Trophoblast cell (in vitro differentiated cells and primary cell): Measurements from ENCODE around the gene SEC22A.

Source experiments
- DNase-seq, 2 donors: peaks; one replicate each; pipeline ENCODE4 v3.0.0-alpha.2; 2016
- H2AFZ ChIP-seq: 2 replicates; pipeline ENCODE4 v1.6.1; 2013; ENCODE audit warnings: low read length, moderate library complexity, mild to moderate bottlenecking; ENCODE audit not compliant: insufficient read depth, poor library complexity
- H2AK5ac ChIP-seq: 2 replicates; pipeline ENCODE4 v1.6.1; 2013; ENCODE audit warnings: mild to moderate bottlenecking, low read length
- H2BK120ac ChIP-seq: 2 replicates; pipeline ENCODE4 v1.6.1; 2013; ENCODE audit warnings: low read length, mild to moderate bottlenecking, moderate library complexity; ENCODE audit not compliant: insufficient read depth, poor library complexity
- H2BK12ac ChIP-seq: 2 replicates; pipeline ENCODE4 v1.6.1; 2013; ENCODE audit warnings: mild to moderate bottlenecking, low read length, moderate library complexity
- H2BK5ac ChIP-seq: 2 replicates; pipeline ENCODE4 v1.6.1; 2013; ENCODE audit warnings: low read length, low read depth, moderate library complexity, mild to moderate bottlenecking; ENCODE audit not compliant: poor library complexity
- H3K14ac ChIP-seq: 2 replicates; pipeline ENCODE4 v1.6.1; 2013; ENCODE audit warnings: mild to moderate bottlenecking, low read length
- H3K18ac ChIP-seq: 2 replicates; pipeline ENCODE4 v1.6.1; 2013; ENCODE audit warnings: mild to moderate bottlenecking, low read length
- H3K23ac ChIP-seq: 2 replicates; pipeline ENCODE4 v1.6.1; 2013; ENCODE audit warnings: low read length
- H3K27ac ChIP-seq: 2 replicates; pipeline ENCODE4 v1.5.1; 2013; ENCODE audit warnings: low read depth, mild to moderate bottlenecking, inconsistent platforms, low read length, moderate library complexity
- H3K27me3 ChIP-seq: 2 replicates; pipeline ENCODE4 v1.6.1; 2013; ENCODE audit warnings: inconsistent platforms, mild to moderate bottlenecking, low read length, moderate library complexity; ENCODE audit not compliant: insufficient read depth
- H3K36me3 ChIP-seq, 2 experiments: 1 replicate in 1 of 2; 2 replicates in 1 of 2; pipeline ENCODE4 v1.6.1; 2013; ENCODE audit warnings: low read length in 2 of 2, mild to moderate bottlenecking in 2 of 2, moderate library complexity in 1 of 2; ENCODE audit not compliant: insufficient read depth in 2 of 2, control insufficient read depth in 1 of 2
- H3K4ac ChIP-seq: 2 replicates; pipeline ENCODE4 v1.6.1; 2013; ENCODE audit warnings: low read depth, mild to moderate bottlenecking, low read length, moderate library complexity
- H3K4me1 ChIP-seq, 2 experiments: 1 replicate in 1 of 2; 2 replicates in 1 of 2; pipeline ENCODE4 v1.6.1; 2013; ENCODE audit warnings: low read length in 2 of 2, mild to moderate bottlenecking in 2 of 2, moderate library complexity in 1 of 2; ENCODE audit not compliant: insufficient read depth in 2 of 2, control insufficient read depth in 1 of 2
- H3K4me2 ChIP-seq: 2 replicates; pipeline ENCODE4 v1.6.1; 2013; ENCODE audit warnings: inconsistent platforms, mild to moderate bottlenecking, low read length, moderate library complexity
- H3K4me3 ChIP-seq: 2 replicates; pipeline ENCODE4 v1.5.1; 2013; ENCODE audit warnings: mild to moderate bottlenecking, low read depth, low read length, inconsistent platforms
- H3K79me1 ChIP-seq: one replicate; pipeline ENCODE4 v1.6.1; 2013; ENCODE audit warnings: low read length
- H3K79me2 ChIP-seq: 2 replicates; pipeline ENCODE4 v1.6.1; 2013; ENCODE audit warnings: low read length, mild to moderate bottlenecking; ENCODE audit not compliant: control insufficient read depth, insufficient read depth, poor library complexity
- H3K9ac ChIP-seq: 2 replicates; pipeline ENCODE4 v1.6.1; 2013; ENCODE audit warnings: mild to moderate bottlenecking, low read length
- H3K9me3 ChIP-seq: 2 replicates; pipeline ENCODE4 v1.6.1; 2013; ENCODE audit warnings: low read depth, mild to moderate bottlenecking, control low read depth, inconsistent platforms, low read length; ENCODE audit not compliant: insufficient read depth
- H4K12ac ChIP-seq: 2 replicates; pipeline ENCODE4 v1.6.1; 2013; ENCODE audit warnings: low read depth, mild to moderate bottlenecking, low read length, moderate library complexity
- H4K8ac ChIP-seq: 2 replicates; pipeline ENCODE4 v1.6.1; 2013; ENCODE audit warnings: low read depth, mild to moderate bottlenecking, low read length, moderate library complexity
- H4K91ac ChIP-seq: one replicate; pipeline ENCODE4 v1.6.1; 2013; ENCODE audit warnings: low read depth, mild to moderate bottlenecking, low read length, moderate library complexity
- WGBS: extraction: QIAGEN DNeasy Blood & Tissue Kit; methylation state at CpG from one replicate; pipeline ENCODE4 v1.1.7; 2013; ENCODE audit warnings: missing lambda C conversion rate; ENCODE audit not compliant: insufficient read length, insufficient coverage; ENCODE audit errors: extremely low coverage; 5-methylcytosine and 5-hydroxymethylcytosine counted together

The SEC22A gene

DNA sequence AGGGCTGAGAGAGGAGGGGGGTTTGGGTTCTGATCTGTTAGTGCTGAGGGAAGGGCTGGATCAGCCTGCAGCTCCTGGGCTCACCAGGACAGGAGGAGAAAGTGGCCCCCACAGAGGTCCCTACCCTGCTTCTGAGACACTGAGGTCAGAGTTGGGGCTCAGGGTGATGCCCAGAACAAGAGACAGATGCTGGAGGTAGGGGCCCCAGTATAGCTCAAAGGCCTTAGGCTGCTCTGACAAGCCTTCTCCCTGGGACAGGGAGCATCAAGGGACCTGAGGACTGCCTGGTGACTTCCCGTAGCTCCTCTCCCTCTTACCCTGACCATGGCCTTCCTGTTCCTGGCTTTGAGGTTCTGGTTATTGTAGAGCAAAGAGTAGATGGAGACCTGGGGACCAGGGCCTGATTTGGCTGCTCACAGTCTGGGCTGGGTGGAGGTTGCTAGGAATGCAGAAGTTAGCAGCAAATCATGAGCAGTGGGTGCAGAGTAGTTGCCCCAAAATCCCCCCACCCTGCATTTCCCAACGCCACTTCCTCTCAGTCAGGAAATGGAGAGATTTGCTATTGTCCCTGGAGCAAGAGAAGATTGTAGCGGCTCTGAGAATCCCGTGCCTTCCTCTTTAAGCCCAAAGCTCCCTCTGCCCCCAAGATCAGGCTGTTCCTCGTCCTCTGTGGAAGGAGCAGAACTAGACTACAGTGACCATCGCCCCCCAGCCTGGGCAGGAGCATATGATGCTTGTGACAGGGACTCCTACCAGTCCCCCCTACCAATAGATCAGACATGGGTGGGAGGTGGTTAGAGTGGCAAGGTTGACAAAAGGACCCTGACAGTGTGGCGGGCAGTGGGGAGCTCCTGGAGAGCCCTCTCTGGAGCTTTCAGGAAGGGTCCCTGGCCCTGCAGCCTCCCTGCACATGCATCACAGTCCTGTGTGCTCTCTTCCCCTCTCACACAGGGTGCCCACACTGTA is 47.4 kb upstream of the SEC22A start:
- no peak overlapping the region for H3K4me2 ChIP-seq
- no peaks in the 10 kb centered on the region for H3K79me1 ChIP-seq
- H3K36me3 ChIP-seq, result peaks cover 73 to 75% of the 10 kb centered on the region in 2 experiments
- H2BK120ac ChIP-seq, result no peak overlapping the region
- no peaks in the 10 kb centered on the region for H3K79me2 ChIP-seq
- H3K27me3 ChIP-seq, result no peaks in the 10 kb centered on the region
- H4K12ac ChIP-seq, result no peak overlapping the region
- no peaks in the 10 kb centered on the region for H3K4me1 ChIP-seq
- no peak overlapping the region for H3K4me3 ChIP-seq
- no peak overlapping the region for H3K18ac ChIP-seq
- H2AFZ ChIP-seq, result no peak overlapping the region
- H2BK12ac ChIP-seq, result no peak overlapping the region
- no peak overlapping the region for H2AK5ac ChIP-seq
- no peak overlapping the region for H3K9ac ChIP-seq
- H2BK5ac ChIP-seq, result no peak overlapping the region
- DNase-seq, result no peak
- H3K27ac ChIP-seq, result no peak overlapping the region
- no CpG with 5 or more reads among the region's 7 CpGs for WGBS
- H4K8ac ChIP-seq, result no peak overlapping the region
- H3K4ac ChIP-seq, result no peak overlapping the region
- no peak overlapping the region for H3K14ac ChIP-seq
- no peak overlapping the region for H4K91ac ChIP-seq
- H3K23ac ChIP-seq, result no peak overlapping the region
- no peaks in the 10 kb centered on the region for H3K9me3 ChIP-seq

- Histone ChIP-seq H4K12ac (no peak overlapping the region), H3K9me3 (no peaks in the 10 kb centered on the region), H2AFZ (no peak overlapping the region), H2AK5ac (no peak overlapping the region), H2BK5ac (no peak overlapping the region), H2BK120ac (no peak overlapping the region), H3K27me3 (no peaks in the 10 kb centered on the region), H3K23ac (no peak overlapping the region), H3K4me2 (no peak overlapping the region), H3K4me1 (no peaks in the 10 kb centered on the region), H4K8ac (no peak overlapping the region), H3K18ac (no peak overlapping the region), H3K9ac (no peak overlapping the region), H3K14ac (no peak overlapping the region), H2BK12ac (no peak overlapping the region), H3K27ac (no peak overlapping the region), H3K4ac (no peak overlapping the region), H4K91ac (no peak overlapping the region), H3K79me1 (no peaks in the 10 kb centered on the region), H3K36me3 (peaks cover 73 to 75% of the 10 kb centered on the region in 2 experiments), H3K79me2 (no peaks in the 10 kb centered on the region), H3K4me3 (no peak overlapping the region)
- no CpG with 5 or more reads among the region's 9 CpGs for WGBS
- DNase-seq, result no peak
Observed at GRCh38 chr3:123155471-123156011, 46.2 kb upstream of the SEC22A start.

DNA sequence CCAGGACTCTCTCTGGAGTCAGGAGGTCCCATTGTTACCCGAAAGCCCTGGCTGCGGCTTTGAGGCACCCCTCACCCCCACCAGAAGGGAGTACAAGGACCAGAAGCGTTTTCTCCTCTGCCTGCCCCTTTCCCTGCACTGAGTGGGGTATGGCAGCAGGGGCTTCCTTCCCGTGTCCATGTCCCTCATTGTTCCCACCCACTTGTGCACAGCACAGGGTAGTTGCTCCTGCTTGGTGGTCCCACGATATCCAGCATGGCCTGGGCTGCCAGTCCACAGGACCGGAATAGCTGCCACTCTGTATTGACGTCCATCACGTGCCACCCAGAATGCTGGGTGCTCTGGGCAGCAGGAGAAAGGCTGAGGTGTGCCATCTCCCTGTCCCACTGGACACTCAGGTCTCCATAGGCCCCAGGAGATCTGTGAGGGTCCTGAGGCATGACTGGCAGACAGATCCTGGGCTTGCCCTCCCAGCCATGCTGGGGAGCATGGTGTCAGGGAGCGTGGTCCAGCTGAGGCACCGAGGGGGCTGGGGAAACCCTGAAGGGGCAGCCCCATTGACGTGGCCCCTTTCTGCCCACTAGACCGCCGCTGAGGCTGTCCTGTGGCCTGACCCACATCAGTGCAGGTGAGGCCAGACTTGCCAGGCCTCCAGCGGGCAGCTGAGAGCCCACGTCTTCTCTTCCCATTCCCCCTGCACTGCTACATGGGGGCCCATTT is 45.3 kb upstream of the SEC22A start:
- Histone ChIP-seq H2BK120ac (no peak overlapping the region), H3K14ac (no peak overlapping the region), H3K4me3 (no peak overlapping the region), H4K12ac (no peak overlapping the region), H4K91ac (no peak overlapping the region), H3K23ac (no peak overlapping the region), H4K8ac (no peak overlapping the region), H3K36me3 (peaks cover 69 to 72% of the 10 kb centered on the region in 2 experiments), H2BK12ac (no peak overlapping the region), H3K4ac (no peak overlapping the region), H3K9me3 (no peaks in the 10 kb centered on the region), H2AK5ac (no peak overlapping the region), H2AFZ (no peak overlapping the region), H3K4me1 (no peaks in the 10 kb centered on the region), H3K27ac (no peak overlapping the region), H3K9ac (no peak overlapping the region), H3K27me3 (no peaks in the 10 kb centered on the region), H2BK5ac (no peak overlapping the region), H3K79me1 (no peaks in the 10 kb centered on the region), H3K79me2 (no peaks in the 10 kb centered on the region), H3K18ac (no peak overlapping the region), H3K4me2 (no peak overlapping the region)
- no CpG with 5 or more reads among the region's 15 CpGs for WGBS
- DNase-seq, result no peak

- no peak overlapping the region for H2AFZ ChIP-seq
- no CpG with 5 or more reads among the region's 2 CpGs for WGBS
- H3K4me2 ChIP-seq, result no peak overlapping the region
- no peak overlapping the region for H4K8ac ChIP-seq
- peaks cover 68 to 71% of the 10 kb centered on the region in 2 experiments for H3K36me3 ChIP-seq
- no peak overlapping the region for H2BK5ac ChIP-seq
- H3K18ac ChIP-seq, result no peak overlapping the region
- no peak for DNase-seq
- no peak overlapping the region for H3K14ac ChIP-seq
- no peak overlapping the region for H4K12ac ChIP-seq
- H4K91ac ChIP-seq, result no peak overlapping the region
- H3K79me2 ChIP-seq, result no peaks in the 10 kb centered on the region
- no peak overlapping the region for H3K9ac ChIP-seq
- no peak overlapping the region for H3K27ac ChIP-seq
- no peak overlapping the region for H2BK12ac ChIP-seq
- H2AK5ac ChIP-seq, result no peak overlapping the region
- no peak overlapping the region for H3K4ac ChIP-seq
- no peak overlapping the region for H2BK120ac ChIP-seq
- H3K4me3 ChIP-seq, result no peak overlapping the region
- no peaks in the 10 kb centered on the region for H3K27me3 ChIP-seq
- H3K79me1 ChIP-seq, result no peaks in the 10 kb centered on the region
- no peaks in the 10 kb centered on the region for H3K9me3 ChIP-seq
- H3K4me1 ChIP-seq, result no peaks in the 10 kb centered on the region
- no peak overlapping the region for H3K23ac ChIP-seq
Observed at GRCh38 chr3:123157209-123157597, 44.5 kb upstream of the SEC22A start.
